H1 (cell line): ENCODE data around the gene CIRBP. TPM values are rescaled to one million over a fixed set of nuclear protein-coding genes. Genes with fewer than 3 reads are reported as not detected.

Source experiments
- CBX5 ChIP-seq: fragments of 300-800, 300-1000 bp; sonication (generic); IDR thresholded peaks from 2 replicates; pipeline ENCODE4 v1.7.1; 2016; ENCODE audit warnings: antibody characterized with exemption, low read length, low read depth
- CHD7 ChIP-seq: fragments of 300-600 bp; sonication (generic); IDR thresholded peaks from 2 replicates; pipeline ENCODE4 v1.7.1; 2012; ENCODE audit warnings: low read length, moderate library complexity, mild to moderate bottlenecking, inconsistent platforms; ENCODE audit not compliant: insufficient replicate concordance
- EGR1 ChIP-seq: IDR thresholded peaks from 2 replicates; pipeline ENCODE4 v1.6.1; 2011; ENCODE audit warnings: low read depth, low read length, borderline replicate concordance
- EP300 ChIP-seq, 2 experiments: IDR thresholded peaks; 1 replicate in 1 of 2; 2 replicates in 1 of 2; pipeline ENCODE4 v1.6.1; 2011 to 2012; ENCODE audit warnings: low read depth in 2 of 2, low read length in 2 of 2, mild to moderate bottlenecking in 2 of 2, borderline replicate concordance in 1 of 2, inconsistent platforms in 1 of 2, moderate library complexity in 1 of 2
- KDM4A ChIP-seq: IDR thresholded peaks from one replicate; pipeline ENCODE4 v1.7.1; 2012; ENCODE audit warnings: low read depth, mild to moderate bottlenecking, moderate library complexity, low read length, inconsistent platforms; ENCODE audit not compliant: severe bottlenecking
- NANOG ChIP-seq: IDR thresholded peaks from 2 replicates; pipeline ENCODE4 v1.6.1; 2011; ENCODE audit warnings: low read length, low read depth, mild to moderate bottlenecking, inconsistent platforms; ENCODE audit not compliant: insufficient read depth, poor library complexity, severe bottlenecking
- RXRA ChIP-seq: IDR thresholded peaks from 2 replicates; pipeline ENCODE4 v1.6.1; 2011; ENCODE audit warnings: low read depth, mild to moderate bottlenecking, low read length, moderate library complexity; ENCODE audit not compliant: insufficient read depth
- USF2 ChIP-seq: IDR thresholded peaks from 2 replicates; pipeline ENCODE4 v1.6.1; 2011; ENCODE audit warnings: low read length, improper control_type of control experiment
- polyA plus RNA-seq, 7 experiments: library from polyadenylated mRNA; depleted of rRNA in 3 of 7; stranded (reverse) in 5 of 7; unstranded in 2 of 7; fragments of >200 nt in 5 of 7; fragments of 200-250 nt in 2 of 7; gene quantifications; 1 replicate in 5 of 7; 2 replicates in 1 of 7; 4 replicates in 1 of 7; pipeline versions ENCODE4 v1.2.1 to v1.2.3, GENCODE V29; 2011 to 2013; ENCODE audit warnings: missing spikeins in 2 of 7, mixed read lengths in 2 of 7
- total RNA-seq: library from RNA; stranded (reverse); fragmentation: NEBNext Ultra II Directional; extraction: Animal tissue kit (Norgen Biotek cat#: 25700); gene quantifications from 2 replicates; pipeline ENCODE4 v1.2.1, GENCODE V29; 2021

CIRBP gene
- total and polyA plus RNA-seq, 2 of the 8 experiments (the other 6 are each of a cell fraction or from before 2014, with no cell fraction given), result 175 to 199 TPM

GRCh38 chr19:1288833-1289685, 19.9 kb downstream of the CIRBP start (continued):
- TF ChIP-seq CHD7 (no peak), USF2 (no peak), EGR1 (no peak), RXRA (no peak), KDM4A (no peak), CBX5 (no peak), NANOG (no peak), EP300 (IDR thresholded peaks at IDR 0.05; ENCODE audit: borderline replicate concordance in 1 of 2, low read depth in 2 of 2, low read length in 2 of 2) (no peak)
